Fibroblast of pulmonary artery (primary cell): ENCODE data around the gene TMEM147.

ENCODE experiments used
- DNase-seq: peaks from one replicate; pipeline ENCODE4 v3.0.0-alpha.2; 2010; ENCODE audit warnings: low read depth
- H3K4me3 ChIP-seq: replicated peaks from 2 replicates; pipeline ENCODE4 v1.5.1; 2011; ENCODE audit warnings: low read depth, mild to moderate bottlenecking, control low read depth, low read length, moderate library complexity
- TF ChIP-seq, protein P1 (sequence below): IDR thresholded peaks from 2 replicates; pipeline ENCODE4 v1.5.1; 2011; ENCODE audit warnings: mild to moderate bottlenecking, control low read depth, low read length, inconsistent platforms; ENCODE audit errors: missing control alignments

Gene TMEM147, protein sequence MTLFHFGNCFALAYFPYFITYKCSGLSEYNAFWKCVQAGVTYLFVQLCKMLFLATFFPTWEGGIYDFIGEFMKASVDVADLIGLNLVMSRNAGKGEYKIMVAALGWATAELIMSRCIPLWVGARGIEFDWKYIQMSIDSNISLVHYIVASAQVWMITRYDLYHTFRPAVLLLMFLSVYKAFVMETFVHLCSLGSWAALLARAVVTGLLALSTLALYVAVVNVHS

DNA sequence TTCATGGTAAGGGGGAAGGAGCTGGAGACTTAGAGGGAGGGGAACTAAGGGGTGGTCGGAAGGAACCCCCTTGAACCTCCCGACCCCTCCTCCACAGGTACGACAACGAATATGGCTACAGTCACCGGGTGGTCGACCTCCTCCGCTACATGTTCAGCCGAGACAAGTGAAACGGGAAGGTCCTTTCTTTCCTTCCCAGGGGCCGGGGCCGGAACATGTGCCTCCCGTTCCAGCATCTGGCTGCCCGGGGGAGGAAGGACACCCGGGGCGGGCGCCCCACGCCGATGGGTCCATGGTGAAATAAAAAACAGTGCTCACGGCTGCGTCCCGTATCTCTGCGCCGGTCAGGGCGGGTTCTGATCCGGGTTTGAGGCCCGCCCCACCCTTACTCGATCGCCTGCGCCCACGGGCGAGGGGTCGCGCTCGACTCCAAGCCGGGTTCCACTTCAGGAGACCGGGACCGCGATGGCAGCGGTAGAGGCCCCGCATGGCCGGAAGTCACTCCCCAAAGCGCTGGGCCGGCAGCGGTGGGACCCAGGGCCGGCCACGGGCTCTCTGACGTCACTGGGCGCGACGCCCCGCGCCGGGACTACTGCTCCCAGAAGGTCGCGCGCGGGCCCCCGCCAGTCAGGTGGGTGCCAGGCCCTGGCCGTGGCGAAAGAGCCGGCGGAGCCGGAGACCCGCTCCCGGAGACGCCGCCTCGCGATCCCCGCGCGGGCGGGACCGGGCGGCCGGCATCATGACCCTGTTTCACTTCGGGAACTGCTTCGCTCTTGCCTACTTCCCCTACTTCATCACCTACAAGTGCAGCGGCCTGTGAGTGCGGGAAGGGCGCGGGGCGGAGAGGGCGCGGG lies at the start of gene TMEM147:
TMEM147 (plus strand) TSS at position 626 of the 854 bp plus-strand sequence; CDS start at position 740, 114 bp downstream.
- peak within 1 kb of the TSS; percentile 92 for H3K4me3 ChIP-seq
- TF ChIP-seq, protein P1, sequence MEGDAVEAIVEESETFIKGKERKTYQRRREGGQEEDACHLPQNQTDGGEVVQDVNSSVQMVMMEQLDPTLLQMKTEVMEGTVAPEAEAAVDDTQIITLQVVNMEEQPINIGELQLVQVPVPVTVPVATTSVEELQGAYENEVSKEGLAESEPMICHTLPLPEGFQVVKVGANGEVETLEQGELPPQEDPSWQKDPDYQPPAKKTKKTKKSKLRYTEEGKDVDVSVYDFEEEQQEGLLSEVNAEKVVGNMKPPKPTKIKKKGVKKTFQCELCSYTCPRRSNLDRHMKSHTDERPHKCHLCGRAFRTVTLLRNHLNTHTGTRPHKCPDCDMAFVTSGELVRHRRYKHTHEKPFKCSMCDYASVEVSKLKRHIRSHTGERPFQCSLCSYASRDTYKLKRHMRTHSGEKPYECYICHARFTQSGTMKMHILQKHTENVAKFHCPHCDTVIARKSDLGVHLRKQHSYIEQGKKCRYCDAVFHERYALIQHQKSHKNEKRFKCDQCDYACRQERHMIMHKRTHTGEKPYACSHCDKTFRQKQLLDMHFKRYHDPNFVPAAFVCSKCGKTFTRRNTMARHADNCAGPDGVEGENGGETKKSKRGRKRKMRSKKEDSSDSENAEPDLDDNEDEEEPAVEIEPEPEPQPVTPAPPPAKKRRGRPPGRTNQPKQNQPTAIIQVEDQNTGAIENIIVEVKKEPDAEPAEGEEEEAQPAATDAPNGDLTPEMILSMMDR: no peak
- DNase-seq: peak; percentile 85

DNA sequence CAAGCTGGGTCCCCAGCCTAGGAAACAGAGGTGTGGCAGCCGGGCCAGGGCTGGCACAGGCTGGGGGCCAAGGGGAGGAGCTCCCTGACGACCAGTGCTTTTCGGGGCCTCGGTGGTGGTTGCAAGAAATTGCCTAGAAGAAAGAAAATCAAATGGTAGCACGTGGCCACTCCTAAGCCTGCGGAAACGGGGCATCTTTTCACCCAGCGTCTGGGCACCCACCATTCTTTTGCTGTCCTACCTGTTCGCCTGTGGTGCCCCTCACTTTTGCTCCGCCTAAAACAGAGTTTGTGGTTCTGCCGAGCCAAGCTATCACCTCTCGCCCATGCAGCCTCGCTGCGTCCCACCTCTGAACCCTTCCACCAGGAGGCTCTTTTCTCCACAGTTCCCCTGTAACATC lies 48.0 kb upstream of the TMEM147 start:
- no peak for DNase-seq
- TF ChIP-seq, protein P1: no peak
- no peak overlapping the region for H3K4me3 ChIP-seq

DNA sequence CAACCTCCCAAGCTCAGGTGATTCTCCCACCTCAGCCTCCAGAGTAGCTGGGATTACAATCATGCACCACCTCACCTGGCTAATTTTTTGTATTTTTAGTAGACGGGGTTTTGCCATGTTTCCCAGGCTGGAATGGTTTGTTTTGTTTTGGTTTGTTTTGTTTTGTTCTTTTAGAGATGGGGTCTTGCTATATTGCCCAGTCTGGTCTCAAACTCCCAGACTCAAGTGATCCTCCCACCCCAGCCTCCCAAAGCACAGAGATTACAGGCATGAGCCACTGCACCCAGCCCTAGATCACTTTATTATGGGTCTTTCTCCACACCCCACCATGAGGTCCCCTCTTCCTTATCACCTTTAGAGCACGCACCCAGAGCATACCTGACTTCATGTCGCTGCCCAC lies 47.2 kb upstream of the TMEM147 start:
- H3K4me3 ChIP-seq: no peak overlapping the region
- TF ChIP-seq, protein P1: no peak
- DNase-seq: no peak

DNA sequence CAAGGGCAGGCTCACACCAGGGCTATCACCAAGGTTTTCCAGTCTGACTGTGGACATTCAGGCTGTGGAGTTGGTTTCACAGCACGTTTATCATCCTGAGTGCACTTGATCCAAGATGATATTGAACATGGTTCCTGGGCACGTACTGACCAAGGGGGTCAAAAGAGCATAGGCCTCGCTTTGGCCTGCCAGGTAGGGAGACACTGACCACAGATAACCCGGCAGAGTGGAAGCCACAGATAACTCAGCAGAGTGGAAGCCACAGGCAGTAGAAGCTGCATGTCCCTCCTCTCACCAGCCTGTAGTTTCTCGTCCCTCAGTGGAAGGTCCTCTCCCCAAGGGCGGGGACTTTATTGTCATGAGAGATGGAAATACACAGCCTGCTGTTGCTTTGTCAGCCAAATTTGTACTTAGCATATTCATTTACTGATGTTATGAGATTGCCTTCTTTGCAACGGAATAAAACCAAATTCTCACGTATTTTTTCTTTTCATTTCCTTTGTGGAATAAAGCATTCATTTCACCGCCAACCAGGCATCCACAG lies 46.4 kb upstream of the TMEM147 start:
- TF ChIP-seq, protein P1: no peak
- H3K4me3 ChIP-seq: no peak overlapping the region
- DNase-seq: no peak

DNA sequence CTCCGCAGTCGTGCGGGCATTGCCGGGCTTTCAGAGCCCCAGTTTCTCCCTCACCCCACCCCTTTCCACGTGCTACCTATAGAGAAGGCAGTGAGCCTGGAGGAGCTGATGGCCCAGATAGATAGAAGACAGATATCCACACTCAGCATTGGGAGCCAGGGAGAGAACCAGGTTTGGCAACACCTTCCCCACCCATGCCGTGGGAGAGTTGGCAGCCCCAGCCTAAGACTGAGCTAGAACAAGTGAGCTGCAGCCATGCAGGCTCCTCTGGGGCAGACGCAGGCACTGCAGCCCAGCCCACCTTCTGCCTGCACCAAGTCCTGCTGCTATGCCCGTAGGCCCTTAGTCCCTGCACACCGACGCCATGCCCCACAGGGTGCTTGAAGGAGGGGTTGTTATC lies 44.8 kb upstream of the TMEM147 start:
- no peak for DNase-seq
- H3K4me3 ChIP-seq: no peak overlapping the region
- TF ChIP-seq, protein P1: no peak

DNA sequence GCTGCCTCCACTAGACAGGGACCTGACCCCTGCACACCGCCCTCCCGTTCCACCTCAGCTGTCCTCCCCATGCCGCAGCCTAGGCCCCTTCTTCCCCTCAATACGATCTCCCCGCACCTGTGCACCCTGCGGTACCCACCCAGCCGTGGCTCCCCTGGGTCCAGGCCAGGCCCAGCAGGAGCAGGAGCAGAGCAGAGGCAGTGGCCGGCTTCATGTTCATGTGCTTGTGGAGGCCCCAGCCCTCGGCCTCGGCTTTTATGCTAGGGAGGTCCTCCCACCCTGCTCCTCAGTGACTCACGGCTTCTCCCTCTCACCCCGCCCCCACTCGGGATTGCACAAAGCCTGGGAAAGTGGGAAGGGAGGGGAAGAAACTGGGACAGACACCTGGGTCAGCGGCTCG lies 43.7 kb upstream of the TMEM147 start:
- H3K4me3 ChIP-seq: no peak overlapping the region
- TF ChIP-seq, protein P1: no peak
- peak; percentile 26 for DNase-seq
